ENCODE data around the gene CLEC2D. TPM values are rescaled to one million over a fixed set of nuclear protein-coding genes. Genes with fewer than 3 reads are reported as not detected.

Gene CLEC2D
- total and polyA plus RNA-seq, 9 donors, result 2.4 to 16.1 (median 10.8) TPM

- H3K4me1 ChIP-seq (ENCODE audit: insufficient read depth), result no peaks in the 10 kb centered on the region
- H3K27ac ChIP-seq, result no peak overlapping the region
- TF ChIP-seq CTCF (IDR thresholded peaks at IDR 0.05), result no peak
- no peak for TF ChIP-seq POLR2A (IDR thresholded peaks at IDR 0.05)
- no peak for TF ChIP-seq EP300 (IDR thresholded peaks at IDR 0.05)
- no peak for DNase-seq
- intact Hi-C loops (cut with DNase I), result no loop called here
- no peaks in the 10 kb centered on the region for H3K27me3 ChIP-seq
- H3K4me3 ChIP-seq, result no peak overlapping the region
- H3K9me3 ChIP-seq, result no peaks in the 10 kb centered on the region
- no peaks in the 10 kb centered on the region for H3K36me3 ChIP-seq
Measured at GRCh38 chr12:9697619-9698018, 28.1 kb downstream of the CLEC2D start.

GRCh38 chr12:9698681-9699080 lies 29.2 kb downstream of the CLEC2D start:
- no peak for DNase-seq
- intact Hi-C loops (cut with DNase I), result no loop called here
- no peaks in the 10 kb centered on the region for H3K4me1 ChIP-seq (ENCODE audit: insufficient read depth)
- no peak for TF ChIP-seq CTCF (IDR thresholded peaks at IDR 0.05)
- no peak overlapping the region for H3K27ac ChIP-seq
- no peaks in the 10 kb centered on the region for H3K9me3 ChIP-seq
- H3K27me3 ChIP-seq, result no peaks in the 10 kb centered on the region
- no peaks in the 10 kb centered on the region for H3K36me3 ChIP-seq
- 75 to 80% (median 78%) methylated on average over 2 of the region's 2 CpGs for WGBS, 3 donors
- H3K4me3 ChIP-seq, result no peak overlapping the region

DNA sequence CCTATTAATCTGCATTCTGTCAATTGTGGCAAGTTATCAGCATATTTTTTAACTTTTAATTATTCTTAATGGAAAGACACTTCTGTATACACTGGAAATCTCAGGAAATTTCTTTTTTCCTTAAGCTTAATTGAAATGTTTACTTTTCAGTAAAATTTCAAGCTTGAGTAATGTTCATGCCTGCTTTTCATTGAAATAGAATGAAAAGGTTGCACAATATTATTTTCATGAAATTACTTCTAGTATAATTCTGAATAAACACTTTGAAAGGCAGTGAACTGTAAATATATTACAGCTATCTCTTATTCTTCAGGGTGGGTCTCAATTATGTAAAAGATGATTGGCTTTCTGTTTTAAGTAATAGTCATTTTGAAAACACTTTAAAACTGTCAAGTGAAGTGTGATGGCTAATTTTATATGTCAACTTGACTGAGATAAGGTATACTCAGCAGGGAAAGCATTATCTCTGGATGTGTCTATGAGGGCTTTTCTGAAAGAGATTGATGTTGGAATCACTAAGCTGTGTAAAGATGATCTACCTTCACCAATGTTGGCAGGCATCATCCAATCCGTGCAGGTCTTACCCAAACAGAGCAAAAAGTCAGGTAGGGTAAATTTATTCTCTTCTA lies 29.9 kb downstream of the CLEC2D start:
- TF ChIP-seq CTCF (IDR thresholded peaks at IDR 0.05), result no peak
- no peak for TF ChIP-seq POLR2A (IDR thresholded peaks at IDR 0.05)
- TF ChIP-seq EP300 (IDR thresholded peaks at IDR 0.05), result no peak

DNA sequence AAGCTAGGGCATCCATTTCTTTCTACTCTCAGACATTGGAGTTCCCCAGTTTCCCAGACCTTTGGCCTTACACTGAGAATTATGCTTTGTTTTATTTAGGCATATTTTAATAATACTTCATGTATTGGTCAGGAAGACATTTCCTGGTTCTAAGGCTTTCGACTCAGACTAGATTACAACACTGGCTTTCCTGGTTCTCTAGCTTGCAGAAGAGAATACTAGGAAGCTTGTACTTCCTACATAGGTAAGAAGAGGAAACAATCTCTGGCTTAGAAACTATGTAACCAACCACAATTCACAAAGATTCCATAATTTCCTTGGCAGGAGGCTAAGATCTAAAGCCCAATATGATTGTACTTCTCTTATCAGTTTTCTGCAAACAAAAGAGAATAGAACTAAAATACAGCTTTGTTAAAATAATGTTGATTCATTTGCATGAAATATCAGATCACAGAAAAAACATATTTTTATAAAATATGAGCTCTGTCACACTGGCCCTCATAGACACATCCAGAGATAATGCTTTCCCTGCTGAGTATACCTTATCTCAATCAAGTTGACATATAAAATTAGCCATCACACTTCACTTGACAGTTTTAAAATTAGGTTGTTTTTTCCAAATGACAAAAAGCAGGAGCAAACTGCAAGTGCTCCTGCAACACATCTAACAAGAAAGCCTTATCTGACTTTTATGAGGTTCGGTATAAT lies 30.5 kb downstream of the CLEC2D start:
- no peak for DNase-seq
- intact Hi-C loops (cut with DNase I), result no loop called here
- no peaks in the 10 kb centered on the region for H3K9me3 ChIP-seq
- WGBS, 3 donors, result 48 to 57% (median 52%) methylated on average over 2 of the region's 2 CpGs
- H3K27ac ChIP-seq, result no peak overlapping the region
- TF ChIP-seq EP300 (IDR thresholded peaks at IDR 0.05), result no peak
- no peak for TF ChIP-seq CTCF (IDR thresholded peaks at IDR 0.05)
- TF ChIP-seq POLR2A (IDR thresholded peaks at IDR 0.05), result no peak
- no peak overlapping the region for H3K4me3 ChIP-seq
- no peaks in the 10 kb centered on the region for H3K36me3 ChIP-seq
- no peaks in the 10 kb centered on the region for H3K27me3 ChIP-seq
- H3K4me1 ChIP-seq (ENCODE audit: insufficient read depth), result no peaks in the 10 kb centered on the region

More for the DNA sequence above, 29.9 kb downstream of the CLEC2D start:
- DNase-seq, result no peak
- no peaks in the 10 kb centered on the region for H3K36me3 ChIP-seq
- H3K4me1 ChIP-seq (ENCODE audit: insufficient read depth), result no peaks in the 10 kb centered on the region
- no peaks in the 10 kb centered on the region for H3K9me3 ChIP-seq
- intact Hi-C loops (cut with DNase I), result no loop called here
- H3K27me3 ChIP-seq, result no peaks in the 10 kb centered on the region
- no peak overlapping the region for H3K27ac ChIP-seq
- 44 to 83% (median 72%) methylated on average over 1 of the region's 1 CpG for WGBS, 3 donors
- no peak overlapping the region for H3K4me3 ChIP-seq

Data from ovary (tissue), 9 donors.